NCI-H2227 treated with DMSO at 0.1 percent for 48 hours (cell line): Measurements from ENCODE around the gene GLCE.
A peak's percentile ranks its signal among the peaks of the same experiment; 100 is the strongest.

Experiments
- DNase-seq: peaks from one replicate; lab custom pipeline; 2025; lab: John Stamatoyannopoulos, UW

The GLCE gene

GRCh38 chr15:69160141-69160993, at the start of gene GLCE:
Gene GLCE, plus strand, starts transcription at chr15:69160635. Its CDS starts 95,172 bp downstream, at chr15:69255807.
- DNase-seq: peak; percentile 97

- no peak for DNase-seq
Observed at GRCh38 chr15:69114331-69114928, 46.0 kb upstream of the GLCE start.

- no peak for DNase-seq
Observed at GRCh38 chr15:69115031-69115430, 45.4 kb upstream of the GLCE start.

- no peak for DNase-seq
Observed at GRCh38 chr15:69116391-69116790, 44.0 kb upstream of the GLCE start.

- no peak for DNase-seq
Observed at GRCh38 chr15:69117431-69117871, 43.0 kb upstream of the GLCE start.

- DNase-seq: no peak
Observed at GRCh38 chr15:69118089-69118488, 42.3 kb upstream of the GLCE start.

- no peak for DNase-seq
Observed at GRCh38 chr15:69119001-69119400, 41.4 kb upstream of the GLCE start.

- DNase-seq: peak; percentile 8
Observed at GRCh38 chr15:69119683-69120395, 40.6 kb upstream of the GLCE start.

- no peak for DNase-seq
Observed at GRCh38 chr15:69120732-69121131, 39.7 kb upstream of the GLCE start.

- DNase-seq: no peak
Observed at GRCh38 chr15:69121198-69121828, 39.1 kb upstream of the GLCE start.

- DNase-seq: no peak
Observed at GRCh38 chr15:69125236-69125635, 35.2 kb upstream of the GLCE start.

- no peak for DNase-seq
Observed at GRCh38 chr15:69126054-69126469, 34.4 kb upstream of the GLCE start.

- no peak for DNase-seq
Observed at GRCh38 chr15:69127306-69127705, 33.1 kb upstream of the GLCE start.

GRCh38 chr15:69128667-69129311, 31.6 kb upstream of the GLCE start:
- DNase-seq: no peak

- DNase-seq: no peak
Observed at GRCh38 chr15:69131362-69132220, 28.8 kb upstream of the GLCE start.

- DNase-seq: no peak
Observed at GRCh38 chr15:69132430-69132829, 28.0 kb upstream of the GLCE start.

- DNase-seq: no peak
Observed at GRCh38 chr15:69132977-69133861, 27.2 kb upstream of the GLCE start.

- no peak for DNase-seq
Observed at GRCh38 chr15:69133862-69134519, 26.4 kb upstream of the GLCE start.

- no peak for DNase-seq
Observed at GRCh38 chr15:69134791-69135190, 25.6 kb upstream of the GLCE start.
